Measurements from ENCODE around the gene NARF.

NARF gene

DNA sequence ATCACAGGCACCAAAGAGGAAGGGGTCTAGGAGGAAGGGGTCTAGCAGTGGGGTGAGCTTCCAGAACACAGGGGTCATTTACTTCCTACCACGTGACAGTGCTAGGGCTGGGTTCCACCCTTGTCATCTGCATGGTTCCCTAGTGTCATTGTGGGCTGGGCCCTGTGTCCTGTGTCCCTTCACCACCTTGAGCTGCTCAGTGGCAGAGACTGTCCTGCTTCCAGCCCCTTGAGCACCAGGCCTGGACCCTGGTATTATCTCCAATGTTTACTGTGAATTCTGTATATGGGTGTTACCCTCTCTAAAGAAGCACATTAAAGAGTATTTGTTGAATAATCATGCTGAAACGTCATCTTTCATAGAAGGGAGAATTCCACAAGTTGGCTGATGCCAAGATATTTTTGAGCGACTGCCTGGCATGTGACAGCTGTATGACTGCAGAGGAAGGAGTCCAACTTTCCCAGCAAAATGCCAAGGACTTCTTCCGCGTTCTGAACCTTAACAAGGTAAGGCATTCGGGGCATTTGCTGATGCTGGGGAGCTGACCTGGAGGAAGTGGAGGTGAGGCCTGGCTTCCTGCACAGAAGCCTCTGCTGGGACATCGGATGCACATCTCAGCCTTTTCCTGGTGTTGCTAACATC, 5.5 kb downstream of the NARF start:
- TF ChIP-seq POLR2A (IDR thresholded peaks at IDR 0.05; ENCODE audit: low read depth, low read length), result no peak
- no peak for DNase-seq (ENCODE audit: insufficient read length, low spot score)
- no peak for FAIRE-seq

DNA sequence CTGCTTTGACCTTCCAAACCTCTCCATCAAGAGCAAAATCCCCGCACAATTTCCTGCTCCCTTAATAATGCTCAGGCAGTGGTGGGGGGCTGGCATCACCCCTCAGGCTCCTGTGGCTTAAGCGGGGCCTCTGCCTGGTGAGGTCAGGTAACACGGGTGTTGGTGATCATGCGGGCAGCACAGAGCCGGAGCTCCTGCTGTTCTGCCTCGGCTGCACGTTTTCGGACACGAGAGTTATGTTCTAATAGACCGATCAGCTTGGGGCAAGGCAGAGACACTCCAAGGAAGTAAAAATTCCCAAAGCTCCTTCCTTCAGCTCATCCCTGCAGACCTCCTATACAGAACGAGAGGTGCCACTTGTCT, 6.0 kb downstream of the NARF start:
- TF ChIP-seq POLR2A (IDR thresholded peaks at IDR 0.05; ENCODE audit: low read depth, low read length), result no peak
- FAIRE-seq (no peak), DNase-seq (ENCODE audit: insufficient read length, low spot score) (no peak)

DNA sequence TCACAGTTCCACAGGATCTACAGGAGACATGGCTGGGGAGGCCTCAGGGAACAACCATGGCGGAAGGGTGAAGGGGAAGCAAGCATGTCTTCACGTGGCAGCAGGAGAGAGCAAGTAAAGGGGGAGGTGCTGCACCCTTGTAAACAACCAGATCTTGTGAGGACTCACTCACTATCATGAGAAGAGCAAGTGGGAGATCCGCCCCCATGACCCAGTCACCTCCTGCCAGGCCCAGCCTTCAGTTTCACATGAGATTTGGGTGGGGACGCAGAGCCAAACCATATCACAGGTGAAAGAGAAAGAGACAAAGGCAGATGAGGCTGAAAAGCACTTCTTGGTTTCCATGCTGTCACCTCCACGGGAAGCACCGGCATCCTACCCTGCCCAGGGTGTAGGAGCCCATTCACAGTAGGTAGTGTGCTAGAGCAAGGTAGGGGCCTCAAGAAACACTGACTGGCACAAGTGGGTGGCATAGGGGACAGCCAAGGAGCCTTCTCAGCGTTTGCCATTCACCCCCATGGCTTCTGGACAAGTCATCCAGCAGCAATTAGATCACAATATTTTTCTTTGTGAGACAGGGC, 6.6 kb downstream of the NARF start:
- DNase-seq (ENCODE audit: insufficient read length, low spot score) (no peak), FAIRE-seq (no peak)
- no peak for TF ChIP-seq POLR2A (IDR thresholded peaks at IDR 0.05; ENCODE audit: low read depth, low read length)

DNA sequence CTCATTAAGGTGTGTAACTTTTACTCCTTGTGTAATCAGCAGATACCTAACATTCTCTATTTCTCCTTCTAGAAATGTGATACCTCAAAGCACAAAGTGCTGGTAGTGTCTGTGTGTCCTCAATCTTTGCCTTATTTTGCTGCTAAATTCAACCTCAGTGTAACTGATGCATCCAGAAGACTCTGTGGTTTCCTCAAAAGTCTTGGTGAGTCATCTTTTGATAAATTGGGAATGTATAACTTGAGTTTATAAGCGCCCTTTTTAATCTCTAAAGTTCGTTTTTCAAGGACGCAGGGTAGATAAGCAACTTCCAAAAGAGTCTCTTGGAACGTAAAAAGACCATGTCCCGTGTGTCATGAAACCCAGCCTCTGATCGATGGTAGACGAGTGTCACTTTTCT, 10.2 kb downstream of the NARF start:
- DNase-seq (ENCODE audit: insufficient read length, low spot score) (no peak), FAIRE-seq (no peak)
- no peak for TF ChIP-seq POLR2A (IDR thresholded peaks at IDR 0.05; ENCODE audit: low read depth, low read length)

DNA sequence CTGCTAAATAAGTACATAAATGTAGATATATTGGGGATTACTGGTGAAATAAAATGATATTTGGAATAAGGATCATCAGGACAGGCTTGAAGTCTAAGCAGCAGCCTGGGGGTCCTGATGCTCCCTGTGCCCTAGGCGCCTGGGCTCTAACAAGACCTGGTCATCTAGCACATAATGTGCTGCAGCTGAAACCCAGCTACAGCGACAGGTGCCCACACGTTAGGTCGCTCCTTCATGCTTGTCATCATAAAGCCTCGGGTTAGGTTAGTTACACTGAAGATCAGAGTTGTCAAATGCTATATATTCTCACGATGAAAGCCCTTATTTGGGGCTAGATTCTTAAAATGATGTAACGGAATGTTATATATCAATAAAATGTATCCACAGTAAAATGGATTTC, 11.5 kb downstream of the NARF start:
- DNase-seq (ENCODE audit: insufficient read length, low spot score), result no peak
- FAIRE-seq, result no peak
- TF ChIP-seq POLR2A (IDR thresholded peaks at IDR 0.05; ENCODE audit: low read depth, low read length), result no peak

DNA sequence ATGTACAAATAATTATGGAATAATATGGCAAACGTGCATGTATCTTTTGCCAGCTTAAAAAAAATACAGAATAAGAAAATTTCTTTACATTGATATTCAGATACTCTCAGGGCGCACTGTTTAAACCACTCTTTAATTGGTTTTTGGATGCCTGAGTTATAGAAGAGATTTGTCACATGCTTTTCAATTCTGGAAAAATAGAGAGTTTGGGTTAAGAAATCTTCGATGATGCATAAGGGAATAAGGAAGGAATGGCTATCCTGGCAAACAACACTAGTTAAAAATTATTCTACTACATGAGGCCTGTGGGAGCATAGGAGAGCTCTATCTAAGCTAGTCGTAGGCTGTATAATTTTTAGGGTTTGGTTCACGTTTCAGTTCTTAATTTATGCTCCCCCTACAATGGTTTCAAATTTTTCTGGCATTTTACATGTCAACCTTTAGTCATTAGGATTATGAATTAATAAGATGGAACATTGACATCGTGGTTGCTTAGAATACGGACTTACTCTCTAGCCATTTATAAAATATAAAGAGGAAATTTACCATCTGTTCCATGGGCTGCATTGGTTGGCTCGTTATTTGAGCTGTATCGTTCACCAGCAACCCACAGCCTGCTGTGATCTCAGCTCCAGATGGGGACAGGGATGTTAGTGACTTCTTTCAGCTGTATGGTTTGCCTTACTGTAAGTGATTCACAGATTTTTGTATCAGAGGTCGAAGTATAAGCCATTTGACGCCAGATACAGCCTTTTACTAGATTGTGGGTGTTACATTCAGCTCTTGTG, 15.9 kb downstream of the NARF start:
- TF ChIP-seq POLR2A (IDR thresholded peaks at IDR 0.05; ENCODE audit: low read depth, low read length), result no peak
- FAIRE-seq (no peak), DNase-seq (ENCODE audit: insufficient read length, low spot score) (no peak)

DNA sequence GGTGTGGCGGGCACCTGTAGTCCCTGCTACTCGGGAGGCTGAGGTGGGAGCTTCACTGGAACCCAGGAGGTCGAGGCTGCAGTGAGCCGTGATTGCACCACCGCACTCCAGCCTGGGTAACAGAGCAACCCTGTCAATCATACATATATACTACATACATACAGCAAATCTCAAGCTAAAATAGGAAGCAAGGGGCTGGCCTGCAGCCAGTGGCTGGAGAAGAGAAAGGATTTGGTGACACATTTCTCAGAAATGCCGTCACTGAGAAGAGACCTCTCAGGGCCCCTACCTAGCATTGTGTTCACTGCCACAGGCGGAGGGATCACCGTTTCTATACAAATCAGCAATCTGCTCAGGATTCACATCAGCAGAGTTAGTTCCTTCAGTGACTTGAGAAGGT, 16.9 kb downstream of the NARF start:
- FAIRE-seq (no peak), DNase-seq (ENCODE audit: insufficient read length, low spot score) (no peak)
- TF ChIP-seq POLR2A (IDR thresholded peaks at IDR 0.05; ENCODE audit: low read depth, low read length), result no peak

DNA sequence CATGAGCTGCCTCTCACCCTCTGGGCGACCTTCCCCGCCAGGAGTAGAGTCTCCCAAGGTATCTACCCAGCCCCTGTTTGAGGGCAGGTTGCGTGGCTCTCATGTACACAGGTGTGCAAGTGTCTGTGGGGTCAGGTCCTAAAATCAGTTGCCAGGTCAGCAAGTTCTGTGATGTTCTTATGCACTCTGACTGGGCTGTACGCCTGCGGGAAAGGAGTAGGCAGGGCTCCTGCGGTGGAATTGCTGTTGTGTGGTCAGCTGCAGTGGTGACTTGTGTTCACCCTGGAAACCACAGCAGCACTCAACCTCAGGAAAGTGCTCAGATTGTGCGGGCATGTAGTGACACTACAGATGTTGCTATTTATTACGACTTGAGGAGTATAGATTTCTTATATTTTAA, 19.4 kb downstream of the NARF start:
- no peak for FAIRE-seq
- TF ChIP-seq POLR2A (IDR thresholded peaks at IDR 0.05; ENCODE audit: low read depth, low read length), result no peak

DNA sequence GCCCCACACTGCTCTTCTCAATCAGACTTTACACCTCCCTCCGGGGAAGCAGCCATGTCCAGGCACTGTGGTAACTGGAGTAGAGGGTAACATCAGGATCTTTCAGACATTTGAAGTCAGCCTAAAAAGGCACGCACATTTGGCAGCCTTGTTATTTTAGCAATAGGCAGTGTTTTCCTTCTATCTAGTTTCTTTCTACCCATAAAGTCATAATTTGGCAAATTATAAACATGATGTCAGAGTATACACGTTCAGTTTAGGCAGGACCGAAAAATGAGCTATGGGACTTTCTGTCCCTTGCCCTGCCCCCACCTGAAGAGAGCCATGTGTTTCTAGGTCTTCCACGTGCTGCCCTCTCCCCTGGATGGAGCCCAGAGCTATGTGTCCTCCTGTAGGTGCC, 21.1 kb downstream of the NARF start:
- FAIRE-seq (no peak), DNase-seq (ENCODE audit: insufficient read length, low spot score) (no peak)
- TF ChIP-seq POLR2A (IDR thresholded peaks at IDR 0.05; ENCODE audit: low read depth, low read length), result no peak

More for the DNA sequence above, 19.4 kb downstream of the NARF start:
- no peak for DNase-seq (ENCODE audit: insufficient read length, low spot score)

DNA sequence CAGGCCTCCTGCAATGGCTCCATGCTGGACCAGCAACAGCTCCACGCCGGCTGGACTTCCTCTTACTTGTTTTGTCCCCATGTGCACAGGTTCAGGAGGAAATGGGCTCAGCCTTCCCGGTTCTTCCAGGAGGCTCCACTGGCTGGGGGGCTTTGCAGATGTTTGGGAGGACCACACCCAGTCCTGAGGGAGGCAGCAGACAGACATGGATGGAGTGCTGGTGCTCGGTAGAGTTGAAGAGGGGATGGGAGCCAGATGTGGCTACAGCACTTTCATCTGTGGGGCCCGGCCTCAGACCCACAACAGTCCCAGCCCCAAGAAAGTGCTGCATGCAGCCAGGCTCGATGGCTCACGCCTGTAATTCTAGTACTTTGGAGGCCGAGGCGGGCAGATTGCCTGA, 21.8 kb downstream of the NARF start:
- TF ChIP-seq POLR2A (IDR thresholded peaks at IDR 0.05; ENCODE audit: low read depth, low read length), result no peak
- no peak for DNase-seq (ENCODE audit: insufficient read length, low spot score)
- no peak for FAIRE-seq

DNA sequence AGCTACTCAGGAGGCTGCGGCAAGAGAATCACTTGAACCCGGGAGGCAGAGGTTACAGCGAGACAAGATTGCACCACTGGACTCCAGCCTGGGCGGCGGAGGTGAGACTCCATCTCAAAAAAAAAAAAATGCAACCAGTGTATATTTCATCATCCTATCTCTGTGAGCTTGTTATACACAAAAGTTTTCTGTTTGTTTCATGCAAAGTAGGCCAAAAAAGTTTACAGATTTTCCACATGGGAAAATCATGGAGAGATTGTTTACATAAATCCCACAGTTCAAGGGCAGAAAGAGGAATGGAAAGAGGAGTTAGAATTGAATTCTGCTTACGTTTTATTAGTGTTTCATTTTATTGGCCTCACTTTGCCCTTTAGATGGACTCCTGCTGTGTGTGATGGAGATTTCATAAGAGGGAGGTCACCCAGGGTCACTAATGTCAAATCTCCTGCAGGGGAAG, 24.7 kb downstream of the NARF start:
- DNase-seq (ENCODE audit: insufficient read length, low spot score) (no peak), FAIRE-seq (no peak)
- no peak for TF ChIP-seq POLR2A (IDR thresholded peaks at IDR 0.05; ENCODE audit: low read depth, low read length)

DNA sequence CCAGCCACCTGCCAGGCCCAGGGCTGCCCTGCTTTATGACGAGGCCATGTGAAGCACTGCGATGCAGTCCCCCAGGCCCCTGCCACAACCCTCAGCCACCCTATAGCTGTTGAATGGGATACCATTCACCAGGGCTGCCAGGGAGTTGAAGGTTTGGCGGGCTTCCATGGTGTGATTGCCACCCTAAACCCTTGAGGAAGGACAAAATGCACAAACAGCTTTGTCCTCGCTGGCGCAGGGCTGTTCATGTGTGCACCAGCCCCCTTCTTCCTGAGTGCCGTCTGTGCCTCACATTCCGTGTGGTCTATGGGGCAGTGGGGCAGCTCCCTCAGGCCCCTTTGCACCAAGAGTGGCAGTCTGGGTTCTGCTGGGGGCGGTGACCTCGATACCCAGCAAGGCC, 25.3 kb downstream of the NARF start:
- DNase-seq (ENCODE audit: insufficient read length, low spot score), result no peak
- FAIRE-seq, result no peak
- no peak for TF ChIP-seq POLR2A (IDR thresholded peaks at IDR 0.05; ENCODE audit: low read depth, low read length)

DNA sequence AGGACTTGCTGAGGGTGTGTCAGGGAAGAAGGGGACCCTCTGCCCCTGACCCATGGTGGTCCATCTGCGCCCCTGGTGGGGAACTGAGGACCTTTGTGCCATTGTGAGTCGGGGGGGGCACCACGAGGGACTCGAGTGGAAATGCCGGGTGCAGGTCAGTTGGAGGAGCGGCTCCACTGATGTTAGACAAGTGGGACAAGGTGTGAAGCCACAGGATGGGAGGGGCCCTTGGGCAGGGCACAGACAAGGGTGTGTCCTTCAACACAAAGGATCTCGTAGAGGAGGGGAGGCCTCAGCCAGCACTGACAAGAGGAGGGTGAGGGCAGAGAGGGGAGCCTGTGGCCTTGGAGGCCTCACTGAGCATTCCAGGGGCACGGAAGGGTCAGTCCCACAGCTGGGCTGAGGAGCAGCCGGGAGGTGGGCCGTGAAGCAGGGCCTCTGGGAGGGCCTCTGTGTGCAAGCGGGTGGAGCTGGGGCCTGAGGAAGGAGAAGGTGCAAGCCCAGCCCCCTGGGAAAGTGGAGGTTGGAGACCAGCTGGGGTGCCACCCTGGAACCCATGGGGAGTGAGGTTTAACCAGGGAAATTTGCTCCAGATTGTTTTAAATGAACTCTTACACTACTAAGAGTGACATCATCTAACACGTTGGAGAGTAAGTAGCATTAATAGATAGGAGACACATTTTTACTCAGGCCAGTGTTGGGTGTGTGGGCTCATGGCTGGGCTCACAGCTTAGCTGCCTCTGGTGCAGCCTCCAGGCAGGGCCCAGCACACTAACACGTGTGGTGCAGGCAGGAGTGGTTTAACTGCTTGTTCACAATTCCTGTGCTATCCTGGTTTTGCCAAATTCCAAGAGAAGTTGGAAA, 27.9 kb downstream of the NARF start:
- DNase-seq (ENCODE audit: insufficient read length, low spot score) (no peak), FAIRE-seq (no peak)
- no peak for TF ChIP-seq POLR2A (IDR thresholded peaks at IDR 0.05; ENCODE audit: low read depth, low read length)

DNA sequence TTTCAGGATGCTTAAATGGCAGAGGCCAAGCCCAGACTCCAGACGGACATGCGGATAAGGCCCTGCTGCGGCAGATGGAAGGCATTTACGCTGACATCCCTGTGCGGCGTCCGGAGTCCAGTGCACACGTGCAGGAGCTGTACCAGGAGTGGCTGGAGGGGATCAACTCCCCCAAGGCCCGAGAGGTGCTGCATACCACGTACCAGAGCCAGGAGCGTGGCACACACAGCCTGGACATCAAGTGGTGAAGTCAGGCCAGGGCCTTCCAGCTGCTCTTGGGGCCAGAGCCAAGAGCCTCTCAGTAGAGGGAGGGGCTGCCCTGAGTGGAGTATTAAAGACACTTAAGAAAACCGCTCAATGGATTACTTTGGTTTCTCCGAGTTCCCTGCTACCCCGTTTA, 29.4 kb downstream of the NARF start:
- FAIRE-seq (no peak), DNase-seq (ENCODE audit: insufficient read length, low spot score) (no peak)

More for the DNA sequence above, 29.4 kb downstream of the NARF start:
- no peak for TF ChIP-seq POLR2A (IDR thresholded peaks at IDR 0.05; ENCODE audit: low read depth, low read length)
